Activated CD8-positive, alpha-beta memory T cell treated with anti-CD3 and anti-CD28 coated beads, Interleukin-2, amount 10 ng/mL, durations not matched to agents 7 days and 5 days (primary cell): Measurements from ENCODE around the gene AP2M1. TPM values are rescaled to one million over a fixed set of nuclear protein-coding genes. Genes with fewer than 3 reads are reported as not detected.
A peak's percentile ranks its signal among the peaks of the same experiment; 100 is the strongest.

ENCODE experiments used
- ATAC-seq: fragments of 150-1000 bp; cut with Tn5 transposase; one replicate; pipeline ENCODE4 v1.10.0; 2021; ENCODE audit warnings: moderate library complexity
- CTCF ChIA-PET: fragments of 350-600 bp; sonication (Branson Sonifier 250); formaldehyde crosslinking; loops from one replicate; lab custom pipeline; 2021; ENCODE audit warnings: antibody characterized with exemption; lab: Charles Lee
- DNase-seq: peaks from one replicate; pipeline ENCODE4 v3.0.0-alpha.2; 2020
- H3K27ac Mint-ChIP-seq: one replicate; pipeline ENCODE4 v1.8.0; 2021; ENCODE audit warnings: mild to moderate bottlenecking, mixed read lengths
- H3K27me3 Mint-ChIP-seq: one replicate; pipeline ENCODE4 v1.8.0; 2021; ENCODE audit warnings: mixed read lengths
- H3K36me3 Mint-ChIP-seq: one replicate; pipeline ENCODE4 v1.8.0; 2021; ENCODE audit warnings: mild to moderate bottlenecking, mixed read lengths
- H3K4me1 Mint-ChIP-seq: one replicate; pipeline ENCODE4 v1.8.0; 2021; ENCODE audit warnings: mixed read lengths
- H3K4me3 Mint-ChIP-seq: one replicate; pipeline ENCODE4 v1.8.0; 2021; ENCODE audit warnings: mild to moderate bottlenecking, moderate library complexity, mixed read lengths
- H3K9me3 Mint-ChIP-seq: one replicate; pipeline ENCODE4 v1.8.0; 2022; ENCODE audit warnings: low read depth, mixed read lengths
- total RNA-seq, 2 experiments: library from RNA; stranded (reverse); gene quantifications; one replicate each; pipeline ENCODE4 v1.2.3, GENCODE V29; 2021

The AP2M1 gene
- total RNA-seq, 2 experiments from 2014 or later = 218 to 230 TPM

DNA sequence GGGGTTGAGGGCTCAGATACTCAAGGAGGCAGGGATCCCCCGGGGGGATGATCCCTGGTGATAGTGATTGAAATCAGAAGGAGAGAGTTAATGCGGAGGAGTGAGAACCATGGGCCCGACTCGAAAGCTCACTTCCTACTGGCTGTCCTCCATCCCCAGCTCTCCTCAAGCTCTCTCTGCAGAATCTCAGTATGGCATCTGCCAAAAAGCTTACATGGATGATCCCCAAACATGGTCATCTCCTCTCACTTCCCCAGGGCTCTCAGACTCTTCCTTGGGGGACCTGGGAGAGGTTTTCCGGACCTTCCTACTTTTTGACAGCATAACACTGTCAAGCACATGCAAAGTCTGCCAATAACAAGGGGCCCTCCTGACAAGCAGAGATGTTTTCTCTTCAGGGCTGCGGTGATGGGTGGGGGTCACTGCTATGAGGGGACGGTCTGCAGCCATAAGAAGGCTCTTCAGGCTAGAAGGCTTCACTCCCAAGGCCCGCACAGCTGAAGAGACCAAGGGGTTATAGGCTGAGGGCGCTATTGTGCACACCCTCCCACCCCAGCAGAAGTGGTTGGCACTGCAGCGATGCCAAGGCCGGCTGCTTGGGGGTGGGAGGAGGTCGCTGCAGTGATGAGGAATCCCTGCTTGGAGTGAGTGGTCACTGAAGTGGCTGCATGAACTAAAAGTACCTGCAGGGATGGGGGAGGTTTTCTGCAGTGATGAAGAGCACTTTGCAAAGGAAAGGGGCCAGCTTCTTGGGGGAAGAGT lies 53.9 kb downstream of the AP2M1 start:
- Mint-ChIP-seq H3K4me1 (peaks cover 6% of the 10 kb centered on the region), H3K27me3 (peaks cover 53% of the 10 kb centered on the region), H3K36me3 (no peaks in the 10 kb centered on the region), H3K4me3 (no peak overlapping the region), H3K9me3 (no peaks in the 10 kb centered on the region), H3K27ac (no peak overlapping the region)
- ATAC-seq = no peak
- DNase-seq = no peak
- CTCF ChIA-PET = interaction anchor here (0.6 to 5.3 kb wide), 38 partner anchors 10 to 1145 kb away, joined by 3 to 47 read pairs (median 5); partner anchors contain the start of genes ABCF3, ALG3, CAMK2N2 and EEF1AKMT4

GRCh38 chr3:184229394-184230080 lies 54.9 kb downstream of the AP2M1 start, which contains the start of gene VWA5B2:
Gene VWA5B2, plus strand, starts transcription at chr3:184229585. Its CDS starts 944 bp downstream, at chr3:184230529.
- no peak within 1 kb of the TSS for H3K4me3 Mint-ChIP-seq
- no peak within 1 kb of the TSS for H3K27ac Mint-ChIP-seq
- peak; percentile 74 for DNase-seq
- CTCF ChIA-PET = interaction anchor here (0.6 to 5.3 kb wide), 6 partner anchors 11 to 60 kb away, joined by 3 to 42 read pairs (median 4); partner anchors contain the start of genes CAMK2N2 and EEF1AKMT4
- peaks cover 6% of the 10 kb centered on the region for H3K4me1 Mint-ChIP-seq
- peak; percentile 96 for ATAC-seq
- no peaks in the 10 kb centered on the region for H3K36me3 Mint-ChIP-seq
- peaks cover 50% of the 10 kb centered on the region for H3K27me3 Mint-ChIP-seq
- H3K9me3 Mint-ChIP-seq = no peaks in the 10 kb centered on the region

- H3K4me3 Mint-ChIP-seq = no peak overlapping the region
- H3K27ac Mint-ChIP-seq = no peak overlapping the region
- peaks cover 49% of the 10 kb centered on the region for H3K27me3 Mint-ChIP-seq
- ATAC-seq (no peak), DNase-seq (no peak)
- H3K9me3 Mint-ChIP-seq = no peaks in the 10 kb centered on the region
- no peaks in the 10 kb centered on the region for H3K36me3 Mint-ChIP-seq
- peaks cover 6% of the 10 kb centered on the region for H3K4me1 Mint-ChIP-seq
- CTCF ChIA-PET = interaction anchor here (0.6 to 5.3 kb wide), 6 partner anchors 10 to 59 kb away, joined by 3 to 42 read pairs (median 4); partner anchors contain the start of genes CAMK2N2 and EEF1AKMT4
These were observed 55.5 kb downstream of the AP2M1 start for GRCh38 chr3:184230081-184230602.

DNA sequence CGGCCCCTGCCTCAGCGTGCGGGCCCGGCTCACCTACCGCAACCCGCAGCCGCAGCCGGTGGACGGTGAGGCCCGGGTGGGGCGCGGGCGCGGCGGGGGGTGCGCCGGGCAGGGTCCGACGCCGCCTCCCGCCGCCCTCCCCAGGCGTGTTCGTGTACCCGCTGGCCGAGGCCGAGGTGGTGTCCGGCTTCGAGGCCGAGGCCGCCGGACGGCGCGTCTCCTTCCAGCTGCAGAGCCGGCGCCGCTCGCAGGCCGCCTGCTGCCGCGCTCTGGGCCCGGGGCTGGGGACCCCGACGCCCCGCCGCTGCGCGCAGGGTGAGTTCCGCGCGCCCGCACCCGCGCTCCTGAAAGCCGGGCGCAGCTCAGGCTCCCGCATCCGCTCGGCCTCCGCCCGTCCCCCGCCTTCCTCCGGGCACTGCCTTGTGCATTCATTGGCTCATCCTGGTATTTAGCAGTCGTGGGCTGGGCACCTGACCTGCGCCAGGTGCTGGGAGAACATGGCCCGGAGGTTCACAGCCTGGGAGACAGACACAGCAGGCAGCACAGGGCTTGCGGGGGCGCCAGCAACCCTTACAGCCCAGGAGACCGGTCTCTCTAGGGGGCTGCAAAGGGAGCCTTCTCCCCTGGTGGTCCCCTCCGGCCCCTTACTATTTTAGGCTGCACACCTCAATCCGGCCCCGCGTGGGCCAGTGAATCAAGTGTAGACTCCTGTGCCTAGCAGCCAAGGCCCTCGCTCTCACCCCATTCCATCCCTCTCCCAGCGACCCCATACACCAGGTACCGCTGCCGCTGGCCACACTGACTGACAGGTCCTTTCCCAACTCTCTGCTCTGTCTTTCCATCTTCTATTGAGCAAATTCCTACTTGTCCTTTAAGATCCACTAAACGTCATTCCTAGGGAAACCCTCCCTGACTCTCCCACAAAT lies 56.2 kb downstream of the AP2M1 start:
- Mint-ChIP-seq H3K27ac (no peak overlapping the region), H3K36me3 (no peaks in the 10 kb centered on the region), H3K9me3 (no peaks in the 10 kb centered on the region), H3K27me3 (peaks cover 45% of the 10 kb centered on the region), H3K4me1 (peaks cover 6% of the 10 kb centered on the region), H3K4me3 (peak overlapping the region; percentile 4)
- CTCF ChIA-PET = interaction anchor here (0.6 to 5.3 kb wide), 5 partner anchors 9 to 59 kb away, joined by 3 to 42 read pairs (median 4); partner anchors contain the start of gene EEF1AKMT4
- ATAC-seq = no peak
- no peak for DNase-seq

- no peak for DNase-seq
- ATAC-seq = no peak
- Mint-ChIP-seq H3K9me3 (no peaks in the 10 kb centered on the region), H3K27ac (no peak overlapping the region), H3K4me3 (no peak overlapping the region), H3K27me3 (peaks cover 45% of the 10 kb centered on the region), H3K4me1 (peaks cover 6% of the 10 kb centered on the region), H3K36me3 (no peaks in the 10 kb centered on the region)
- CTCF ChIA-PET = interaction anchor here (1.5 kb wide), 1 partner anchor 12 kb away, joined by 3 read pairs; no protein-coding TSS in a partner anchor
These were observed 57.0 kb downstream of the AP2M1 start for GRCh38 chr3:184231671-184232070.

DNA sequence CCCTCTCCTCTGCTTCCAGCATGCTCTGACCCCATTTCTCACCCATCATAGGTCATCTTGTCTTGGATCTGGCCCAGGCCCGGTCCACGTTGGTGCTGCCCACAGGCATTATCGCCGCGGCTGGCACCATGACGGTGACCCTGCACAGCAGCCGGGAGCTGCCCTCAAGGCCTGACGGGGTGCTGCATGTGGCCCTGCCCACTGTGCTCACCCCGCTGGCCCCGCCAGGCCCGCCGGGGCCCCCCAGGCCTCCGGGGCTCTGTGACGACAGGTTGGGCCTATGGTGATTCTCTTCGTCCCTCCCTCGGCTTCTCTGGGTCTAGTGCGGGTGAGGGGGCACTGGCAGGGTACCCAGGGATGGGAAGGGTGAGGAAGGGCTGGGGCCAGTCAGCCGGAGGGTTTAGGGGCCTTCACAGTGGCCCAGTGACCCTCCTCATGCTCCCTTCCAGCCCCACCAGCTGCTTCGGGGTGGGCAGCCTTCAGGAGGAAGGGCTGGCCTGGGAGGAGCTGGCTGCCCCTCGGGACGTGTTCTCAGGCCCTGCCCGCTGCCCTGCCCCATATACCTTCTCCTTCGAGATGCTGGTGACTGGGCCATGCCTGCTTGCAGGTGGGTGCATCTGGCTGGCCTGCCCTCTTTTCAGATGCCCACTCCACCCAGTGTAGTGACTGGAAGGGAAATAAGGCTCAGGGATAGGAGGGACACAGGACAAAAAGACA lies 58.6 kb downstream of the AP2M1 start:
- CTCF ChIA-PET = interaction anchor here (1.5 kb wide), 1 partner anchor 10 kb away, joined by 3 read pairs; no protein-coding TSS in a partner anchor
- DNase-seq = no peak
- Mint-ChIP-seq H3K27ac (no peak overlapping the region), H3K4me1 (peaks cover 6% of the 10 kb centered on the region), H3K36me3 (no peaks in the 10 kb centered on the region), H3K4me3 (no peak overlapping the region), H3K9me3 (no peaks in the 10 kb centered on the region), H3K27me3 (peaks cover 34% of the 10 kb centered on the region)
- ATAC-seq = no peak

Other genes starting within 250 kb of the AP2M1 start
- gene ABCC5, start 157.0 kb upstream of the AP2M1 start, total RNA-seq = 10 to 100 TPM; 21.2 to 26.5 TPM
- gene HTR3D, start 143.1 kb upstream of the AP2M1 start, total RNA-seq = not detected
- gene HTR3C, start 121.8 kb upstream of the AP2M1 start, total RNA-seq = not detected
- gene HTR3E, start 77.8 kb upstream of the AP2M1 start, total RNA-seq = not detected
- gene EIF2B5, start 39.5 kb upstream of the AP2M1 start, total RNA-seq = 10 to 100 TPM; 52.2 to 61.6 TPM
- gene DVL3, start 19.5 kb upstream of the AP2M1 start, total RNA-seq = 10 to 100 TPM; 42.6 to 44.2 TPM
- 10 to 100 TPM; 57.6 to 60.2 TPM for gene ABCF3, start 11.3 kb downstream of the AP2M1 start, total RNA-seq
- not detected for gene VWA5B2, start 54.7 kb downstream of the AP2M1 start, total RNA-seq
- 10 to 100 TPM; 38.7 to 48.2 TPM for gene ALG3, start 74.1 kb downstream of the AP2M1 start, total RNA-seq
- gene EEF1AKMT4, start 74.8 kb downstream of the AP2M1 start, total RNA-seq = 1 to 10 TPM; 4.1 to 6.7 TPM
- under 1 TPM; 0.20 to 0.37 TPM for gene CAMK2N2, start 86.7 kb downstream of the AP2M1 start, total RNA-seq
- gene ECE2, start 101.2 kb downstream of the AP2M1 start, total RNA-seq = not detected
- gene PSMD2, start 124.4 kb downstream of the AP2M1 start, total RNA-seq = 100 to 1,000 TPM; 193 to 258 TPM
- gene EIF4G1, start 139.8 kb downstream of the AP2M1 start, total RNA-seq = 100 to 1,000 TPM; 348 to 471 TPM
- 1 to 10 TPM; 3.1 to 4.5 TPM for gene FAM131A, start 162.7 kb downstream of the AP2M1 start, total RNA-seq
- 1 to 10 TPM; 3.4 to 4.1 TPM for gene CLCN2, start 186.8 kb downstream of the AP2M1 start, total RNA-seq
- gene POLR2H, start 186.9 kb downstream of the AP2M1 start, total RNA-seq = 100 to 1,000 TPM in 1 of 2 experiments, 10 to 100 TPM in 1; 84.3 to 104 TPM
- not detected for gene THPO, start 203.4 kb downstream of the AP2M1 start, total RNA-seq
- not detected for gene CHRD, start 205.2 kb downstream of the AP2M1 start, total RNA-seq